GM23338 (cell line): ENCODE data around the gene PPP2R5B.

Experiments
- CREB1 ChIP-seq: fragments of 250-450 bp; sonication (Bioruptor Pico); IDR thresholded peaks from 2 replicates; pipeline ENCODE4 v1.5.0; 2020; ENCODE audit warnings: low read depth, mild to moderate bottlenecking, moderate library complexity
- ETS1 ChIP-seq: IDR thresholded peaks from 2 replicates; pipeline ENCODE4 v1.6.1; 2016; ENCODE audit warnings: antibody characterized with exemption
- EZH2 ChIP-seq: fragments of 200-600 bp; sonication (generic); IDR thresholded peaks from one replicate; pipeline ENCODE4 v1.8.0; 2017; ENCODE audit warnings: antibody characterized with exemption, mild to moderate bottlenecking, low read depth; ENCODE audit not compliant: unreplicated experiment
- EZH2phosphoT487 ChIP-seq: fragments of 200-600 bp; sonication (generic); IDR thresholded peaks from one replicate; pipeline ENCODE4 v1.8.1; 2018; ENCODE audit warnings: antibody characterized with exemption; ENCODE audit not compliant: unreplicated experiment
- JUNB ChIP-seq: IDR thresholded peaks from one replicate; pipeline ENCODE4 v1.6.1; 2016; ENCODE audit warnings: antibody characterized with exemption; ENCODE audit not compliant: unreplicated experiment
- NANOG ChIP-seq: IDR thresholded peaks from 2 replicates; pipeline ENCODE4 v1.6.1; 2016; ENCODE audit warnings: antibody characterized with exemption, borderline replicate concordance
- POLR2AphosphoS5 ChIP-seq: IDR thresholded peaks from 2 replicates; pipeline ENCODE4 v1.6.1; 2016; ENCODE audit warnings: antibody characterized with exemption, low read depth
- REST ChIP-seq: IDR thresholded peaks from one replicate; pipeline ENCODE4 v1.6.1; 2018; ENCODE audit warnings: antibody characterized with exemption; ENCODE audit not compliant: unreplicated experiment
- ZNF114 ChIP-seq: fragments of 250-450 bp; sonication (Bioruptor Pico); IDR thresholded peaks from 2 replicates; pipeline ENCODE4 v1.5.0; 2020; ENCODE audit warnings: mild to moderate bottlenecking, moderate library complexity
- ZNF331 ChIP-seq: fragments of 250-450 bp; sonication (Bioruptor Pico); IDR thresholded peaks from 2 replicates; pipeline ENCODE4 v1.5.0; 2020; ENCODE audit warnings: low read depth, mild to moderate bottlenecking, moderate library complexity
- TF ChIP-seq, protein P1 (sequence below), 2 experiments: fragments of 200-600 bp in 1 of 2; sonication (generic) in 1 of 2; conservative IDR thresholded peaks; 2 replicates each; pipeline versions ENCODE4 v1.5.1 to v1.6.1; 2016 to 2017; ENCODE audit warnings: antibody characterized with exemption in 2 of 2, low read depth in 2 of 2, mild to moderate bottlenecking in 2 of 2, moderate library complexity in 1 of 2
- TF ChIP-seq, protein P2 (sequence below): fragments of 250-450 bp; sonication (Bioruptor Pico); IDR thresholded peaks from 2 replicates; pipeline ENCODE4 v1.5.0; 2020; ENCODE audit warnings: mild to moderate bottlenecking, moderate library complexity

- TF ChIP-seq, protein P1, sequence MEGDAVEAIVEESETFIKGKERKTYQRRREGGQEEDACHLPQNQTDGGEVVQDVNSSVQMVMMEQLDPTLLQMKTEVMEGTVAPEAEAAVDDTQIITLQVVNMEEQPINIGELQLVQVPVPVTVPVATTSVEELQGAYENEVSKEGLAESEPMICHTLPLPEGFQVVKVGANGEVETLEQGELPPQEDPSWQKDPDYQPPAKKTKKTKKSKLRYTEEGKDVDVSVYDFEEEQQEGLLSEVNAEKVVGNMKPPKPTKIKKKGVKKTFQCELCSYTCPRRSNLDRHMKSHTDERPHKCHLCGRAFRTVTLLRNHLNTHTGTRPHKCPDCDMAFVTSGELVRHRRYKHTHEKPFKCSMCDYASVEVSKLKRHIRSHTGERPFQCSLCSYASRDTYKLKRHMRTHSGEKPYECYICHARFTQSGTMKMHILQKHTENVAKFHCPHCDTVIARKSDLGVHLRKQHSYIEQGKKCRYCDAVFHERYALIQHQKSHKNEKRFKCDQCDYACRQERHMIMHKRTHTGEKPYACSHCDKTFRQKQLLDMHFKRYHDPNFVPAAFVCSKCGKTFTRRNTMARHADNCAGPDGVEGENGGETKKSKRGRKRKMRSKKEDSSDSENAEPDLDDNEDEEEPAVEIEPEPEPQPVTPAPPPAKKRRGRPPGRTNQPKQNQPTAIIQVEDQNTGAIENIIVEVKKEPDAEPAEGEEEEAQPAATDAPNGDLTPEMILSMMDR (conservative IDR thresholded peaks at IDR 0.05; ENCODE audit: low read depth in 2 of 2), result no peak
- TF ChIP-seq EZH2, result no peak
- TF ChIP-seq POLR2AphosphoS5, result no peak
- no peak for TF ChIP-seq EZH2phosphoT487
- no peak for TF ChIP-seq CREB1
- TF ChIP-seq ZNF114 (CRISPR knock-in tag), result no peak
- TF ChIP-seq REST, result no peak
- TF ChIP-seq, protein P2, sequence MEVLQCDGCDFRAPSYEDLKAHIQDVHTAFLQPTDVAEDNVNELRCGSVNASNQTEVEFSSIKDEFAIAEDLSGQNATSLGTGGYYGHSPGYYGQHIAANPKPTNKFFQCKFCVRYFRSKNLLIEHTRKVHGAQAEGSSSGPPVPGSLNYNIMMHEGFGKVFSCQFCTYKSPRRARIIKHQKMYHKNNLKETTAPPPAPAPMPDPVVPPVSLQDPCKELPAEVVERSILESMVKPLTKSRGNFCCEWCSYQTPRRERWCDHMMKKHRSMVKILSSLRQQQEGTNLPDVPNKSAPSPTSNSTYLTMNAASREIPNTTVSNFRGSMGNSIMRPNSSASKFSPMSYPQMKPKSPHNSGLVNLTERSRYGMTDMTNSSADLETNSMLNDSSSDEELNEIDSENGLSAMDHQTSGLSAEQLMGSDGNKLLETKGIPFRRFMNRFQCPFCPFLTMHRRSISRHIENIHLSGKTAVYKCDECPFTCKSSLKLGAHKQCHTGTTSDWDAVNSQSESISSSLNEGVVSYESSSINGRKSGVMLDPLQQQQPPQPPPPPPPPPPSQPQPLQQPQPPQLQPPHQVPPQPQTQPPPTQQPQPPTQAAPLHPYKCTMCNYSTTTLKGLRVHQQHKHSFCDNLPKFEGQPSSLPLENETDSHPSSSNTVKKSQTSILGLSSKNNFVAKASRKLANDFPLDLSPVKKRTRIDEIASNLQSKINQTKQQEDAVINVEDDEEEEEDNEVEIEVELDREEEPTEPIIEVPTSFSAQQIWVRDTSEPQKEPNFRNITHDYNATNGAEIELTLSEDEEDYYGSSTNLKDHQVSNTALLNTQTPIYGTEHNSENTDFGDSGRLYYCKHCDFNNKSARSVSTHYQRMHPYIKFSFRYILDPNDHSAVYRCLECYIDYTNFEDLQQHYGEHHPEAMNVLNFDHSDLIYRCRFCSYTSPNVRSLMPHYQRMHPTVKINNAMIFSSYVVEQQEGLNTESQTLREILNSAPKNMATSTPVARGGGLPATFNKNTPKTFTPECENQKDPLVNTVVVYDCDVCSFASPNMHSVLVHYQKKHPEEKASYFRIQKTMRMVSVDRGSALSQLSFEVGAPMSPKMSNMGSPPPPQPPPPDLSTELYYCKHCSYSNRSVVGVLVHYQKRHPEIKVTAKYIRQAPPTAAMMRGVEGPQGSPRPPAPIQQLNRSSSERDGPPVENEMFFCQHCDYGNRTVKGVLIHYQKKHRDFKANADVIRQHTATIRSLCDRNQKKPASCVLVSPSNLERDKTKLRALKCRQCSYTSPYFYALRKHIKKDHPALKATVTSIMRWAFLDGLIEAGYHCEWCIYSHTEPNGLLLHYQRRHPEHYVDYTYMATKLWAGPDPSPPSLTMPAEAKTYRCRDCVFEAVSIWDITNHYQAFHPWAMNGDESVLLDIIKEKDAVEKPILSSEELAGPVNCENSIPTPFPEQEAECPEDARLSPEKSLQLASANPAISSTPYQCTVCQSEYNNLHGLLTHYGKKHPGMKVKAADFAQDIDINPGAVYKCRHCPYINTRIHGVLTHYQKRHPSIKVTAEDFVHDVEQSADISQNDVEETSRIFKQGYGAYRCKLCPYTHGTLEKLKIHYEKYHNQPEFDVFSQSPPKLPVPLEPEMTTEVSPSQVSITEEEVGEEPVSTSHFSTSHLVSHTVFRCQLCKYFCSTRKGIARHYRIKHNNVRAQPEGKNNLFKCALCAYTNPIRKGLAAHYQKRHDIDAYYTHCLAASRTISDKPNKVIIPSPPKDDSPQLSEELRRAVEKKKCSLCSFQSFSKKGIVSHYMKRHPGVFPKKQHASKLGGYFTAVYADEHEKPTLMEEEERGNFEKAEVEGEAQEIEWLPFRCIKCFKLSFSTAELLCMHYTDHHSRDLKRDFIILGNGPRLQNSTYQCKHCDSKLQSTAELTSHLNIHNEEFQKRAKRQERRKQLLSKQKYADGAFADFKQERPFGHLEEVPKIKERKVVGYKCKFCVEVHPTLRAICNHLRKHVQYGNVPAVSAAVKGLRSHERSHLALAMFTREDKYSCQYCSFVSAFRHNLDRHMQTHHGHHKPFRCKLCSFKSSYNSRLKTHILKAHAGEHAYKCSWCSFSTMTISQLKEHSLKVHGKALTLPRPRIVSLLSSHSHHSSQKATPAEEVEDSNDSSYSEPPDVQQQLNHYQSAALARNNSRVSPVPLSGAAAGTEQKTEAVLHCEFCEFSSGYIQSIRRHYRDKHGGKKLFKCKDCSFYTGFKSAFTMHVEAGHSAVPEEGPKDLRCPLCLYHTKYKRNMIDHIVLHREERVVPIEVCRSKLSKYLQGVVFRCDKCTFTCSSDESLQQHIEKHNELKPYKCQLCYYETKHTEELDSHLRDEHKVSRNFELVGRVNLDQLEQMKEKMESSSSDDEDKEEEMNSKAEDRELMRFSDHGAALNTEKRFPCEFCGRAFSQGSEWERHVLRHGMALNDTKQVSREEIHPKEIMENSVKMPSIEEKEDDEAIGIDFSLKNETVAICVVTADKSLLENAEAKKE, result no peak
- TF ChIP-seq JUNB, result no peak
- TF ChIP-seq ETS1, result no peak
- no peak for TF ChIP-seq ZNF331
- TF ChIP-seq NANOG, result no peak
Measured at GRCh38 chr11:64905516-64906313, 18.8 kb upstream of the PPP2R5B start.
